OCI-LY3 (cell line): ENCODE data around the gene TUBA8.
"Not testable (repeated sequence)": the region's sequence is repeated elsewhere in the genome, so short reads cannot be mapped to it uniquely, and the experiment has no call there.

Source experiments
- H2AFZ ChIP-seq: fragments of 200-600, 300-600 bp; shearing (Covaris generic); 2 replicates; pipeline ENCODE4 v1.6.0; 2014; ENCODE audit warnings: antibody characterized with exemption, low read depth, low read length
- H3K27ac ChIP-seq: fragments of 200-600, 300-600 bp; sonication (generic); 2 replicates; pipeline ENCODE4 v1.5.1; 2014; ENCODE audit warnings: mild to moderate bottlenecking, low read length, moderate library complexity, mixed read lengths
- H3K27me3 ChIP-seq: fragments of 200-600, 300-600 bp; sonication (generic); 2 replicates; pipeline ENCODE4 v1.6.1; 2014; ENCODE audit warnings: low read depth, low read length, mixed read lengths
- H3K36me3 ChIP-seq: fragments of 200-600, 300-600 bp; sonication (generic); replicated peaks from 2 replicates; pipeline ENCODE3; 2014; ENCODE audit warnings: low read depth, low read length, mixed read lengths
- H3K4me1 ChIP-seq: fragments of 300-600, 200-600 bp; sonication (generic); 2 replicates; pipeline ENCODE4 v1.6.1; 2014; ENCODE audit warnings: low read length, mixed read lengths
- H3K4me2 ChIP-seq: fragments of 200-600, 300-600 bp; sonication (generic); 2 replicates; pipeline ENCODE4 v1.6.1; 2014; ENCODE audit warnings: low read length, mixed read lengths
- H3K4me3 ChIP-seq: fragments of 300-600, 200-600 bp; sonication (generic); 2 replicates; pipeline ENCODE4 v1.5.1; 2014; ENCODE audit warnings: antibody characterized with exemption, mild to moderate bottlenecking, low read length, moderate library complexity
- H3K79me2 ChIP-seq: fragments of 300-600, 200-600 bp; shearing (Covaris generic); 2 replicates; pipeline ENCODE4 v1.6.1; 2014; ENCODE audit warnings: mild to moderate bottlenecking, low read length, mixed read lengths
- H3K9ac ChIP-seq: fragments of 300-600, 200-600 bp; shearing (Covaris generic); 2 replicates; pipeline ENCODE4 v1.6.0; 2014; ENCODE audit warnings: mild to moderate bottlenecking, low read length, moderate library complexity
- H3K9me3 ChIP-seq: fragments of 200-600, 300-600 bp; shearing (Covaris generic); 2 replicates; pipeline ENCODE4 v1.6.1; 2014; ENCODE audit warnings: low read length, mixed read lengths; ENCODE audit not compliant: insufficient read depth
- H4K20me1 ChIP-seq: fragments of 200-600, 300-600 bp; sonication (generic); 2 replicates; pipeline ENCODE4 v1.6.1; 2016; ENCODE audit warnings: low read length, mixed read lengths; ENCODE audit not compliant: insufficient read depth
- CTCF ChIP-seq: fragments of 200-600, 300-600 bp; sonication (generic); IDR thresholded peaks from 2 replicates; pipeline ENCODE4 v1.5.1; 2014; ENCODE audit warnings: antibody characterized with exemption, low read length, low read depth
- EZH2phosphoT487 ChIP-seq: fragments of 200-600 bp; shearing (Covaris generic); IDR thresholded peaks from 2 replicates; pipeline ENCODE4 v1.6.1; 2018; ENCODE audit warnings: antibody characterized with exemption, mixed run types, low read depth

TUBA8 gene

GRCh38 chr22:18101536-18101935, 9.1 kb upstream of the TUBA8 start:
- Histone ChIP-seq H3K4me3 (no peak overlapping the region), H3K9me3 (peaks cover 18% of the 10 kb centered on the region)
- TF ChIP-seq CTCF (no peak), EZH2phosphoT487 (no peak)

GRCh38 chr22:18103527-18104269, 6.9 kb upstream of the TUBA8 start:
- H3K27ac ChIP-seq: peak overlapping the region; percentile 43
- peak overlapping the region; percentile 47 for H3K4me2 ChIP-seq
- no peak overlapping the region; the same call in 1 of the 2 replicates for H3K4me3 ChIP-seq
- H3K27me3 ChIP-seq: no peaks in the 10 kb centered on the region
- peaks cover 29% of the 10 kb centered on the region for H3K9me3 ChIP-seq
- H3K79me2 ChIP-seq: no peaks in the 10 kb centered on the region
- TF ChIP-seq CTCF: no peak
- TF ChIP-seq EZH2phosphoT487: no peak
- H3K9ac ChIP-seq: peak overlapping the region; percentile 5; the same call in 1 of the 2 replicates
- H3K4me1 ChIP-seq: peaks cover 19% of the 10 kb centered on the region
- H2AFZ ChIP-seq: no peak overlapping the region
- H3K36me3 ChIP-seq: peaks cover 37% of the 10 kb centered on the region
- no peaks in the 10 kb centered on the region for H4K20me1 ChIP-seq

More at GRCh38 chr22:18101536-18101935, 9.1 kb upstream of the TUBA8 start:
- no peak overlapping the region for H3K27ac ChIP-seq
- no peaks in the 10 kb centered on the region for H4K20me1 ChIP-seq
- H3K36me3 ChIP-seq: peaks cover 37% of the 10 kb centered on the region
- H3K9ac ChIP-seq: no peak overlapping the region
- no peak overlapping the region for H3K4me2 ChIP-seq
- H2AFZ ChIP-seq: no peak overlapping the region
- H3K4me1 ChIP-seq: peaks cover 25% of the 10 kb centered on the region
- H3K27me3 ChIP-seq: no peaks in the 10 kb centered on the region
- no peaks in the 10 kb centered on the region for H3K79me2 ChIP-seq

DNA sequence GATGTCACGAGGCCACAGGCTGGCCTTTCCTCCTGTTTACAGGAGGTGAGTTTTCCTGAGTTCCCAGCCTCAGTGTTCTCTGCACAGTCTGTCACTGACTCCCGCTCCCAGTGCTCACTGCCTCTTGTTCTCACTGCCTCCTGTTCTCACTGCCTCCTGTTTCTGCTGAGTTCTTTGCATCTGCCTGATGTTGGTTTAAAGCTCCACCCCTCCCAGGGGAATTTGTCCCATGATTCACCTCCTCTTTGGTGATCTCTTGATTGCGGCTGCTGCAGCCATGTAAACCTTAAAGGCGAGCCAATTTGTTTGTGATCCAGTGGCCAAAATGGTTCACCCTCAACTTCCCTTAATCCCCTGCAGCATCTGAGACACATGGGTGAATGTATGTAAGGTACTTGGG, 6.0 kb upstream of the TUBA8 start:
- Histone ChIP-seq H3K4me3 (no peak overlapping the region; the same call in 1 of the 2 replicates), H3K9ac (no peak overlapping the region), H3K9me3 (peaks cover 29% of the 10 kb centered on the region), H4K20me1 (no peaks in the 10 kb centered on the region), H3K27ac (peak overlapping the region; percentile 43), H2AFZ (no peak overlapping the region), H3K4me2 (peak overlapping the region; percentile 47; the same call in 1 of the 2 replicates), H3K27me3 (no peaks in the 10 kb centered on the region), H3K79me2 (no peaks in the 10 kb centered on the region), H3K36me3 (peaks cover 37% of the 10 kb centered on the region), H3K4me1 (peaks cover 19% of the 10 kb centered on the region)
- TF ChIP-seq CTCF (no peak), EZH2phosphoT487 (no peak)

DNA sequence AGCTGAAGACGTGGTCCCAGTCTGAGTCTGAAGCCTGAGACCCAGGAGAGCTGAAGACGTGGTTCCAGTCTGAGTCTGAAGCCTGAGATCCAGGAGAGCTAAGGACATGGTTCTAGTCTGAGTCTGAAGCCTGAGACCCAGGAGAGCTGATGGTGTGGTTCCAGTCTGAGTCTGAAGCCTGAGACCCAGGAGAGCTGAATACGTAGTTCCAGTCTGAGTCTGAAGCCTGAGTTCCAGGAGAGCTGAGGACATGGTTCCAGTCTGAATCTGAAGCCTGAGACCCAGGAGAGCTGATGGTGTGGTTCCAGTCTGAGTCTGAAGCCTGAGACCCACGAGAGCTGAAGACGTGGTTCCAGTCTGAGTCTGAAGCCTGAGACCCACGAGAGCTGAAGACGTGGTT, 4.6 kb upstream of the TUBA8 start:
- H3K9me3 ChIP-seq: peaks cover 29% of the 10 kb centered on the region
- H4K20me1 ChIP-seq, H3K79me2 ChIP-seq, H3K4me3 ChIP-seq, H2AFZ ChIP-seq, H3K4me2 ChIP-seq, H3K27me3 ChIP-seq, H3K9ac ChIP-seq, H3K27ac ChIP-seq: not testable (repeated sequence)
- H3K36me3 ChIP-seq: peaks cover 34% of the 10 kb centered on the region
- H3K4me1 ChIP-seq: peaks cover 19% of the 10 kb centered on the region

DNA sequence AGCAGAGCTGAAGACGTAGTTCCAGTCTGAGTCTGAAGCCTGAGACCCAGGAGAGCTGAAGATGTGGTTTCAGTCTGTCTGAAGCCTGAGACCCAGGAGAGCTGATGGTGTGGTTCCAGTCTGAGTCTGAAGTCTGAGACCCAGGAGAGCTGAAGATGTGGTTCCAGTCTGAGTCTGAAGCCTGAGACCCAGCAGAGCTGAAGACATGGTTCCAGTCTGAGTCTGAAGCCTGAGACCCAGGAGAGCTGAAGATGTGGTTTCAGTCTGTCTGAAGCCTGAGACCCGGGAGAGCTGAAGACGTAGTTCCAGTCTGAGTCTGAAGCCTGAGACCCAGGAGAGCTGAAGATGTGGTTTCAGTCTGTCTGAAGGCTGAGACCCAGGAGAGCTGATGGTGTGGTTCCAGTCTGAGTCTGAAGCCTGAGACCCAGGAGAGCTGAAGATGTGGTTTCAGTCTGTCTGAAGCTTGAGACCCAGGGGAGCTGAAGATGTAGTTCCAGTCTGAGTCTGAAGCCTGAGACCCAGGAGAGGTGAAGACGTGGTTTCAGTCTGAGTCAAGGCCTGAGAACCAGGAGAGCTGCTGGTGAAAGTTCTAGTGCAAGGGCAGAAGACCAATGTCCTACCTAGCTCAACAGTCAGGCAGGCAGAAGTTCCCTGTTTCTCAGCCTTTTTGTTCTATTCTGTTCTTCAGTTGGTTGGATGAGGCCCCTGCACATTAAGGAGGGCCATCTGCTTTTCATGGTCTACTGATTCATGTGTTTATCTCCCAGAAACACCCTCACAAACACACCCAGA, 3.9 kb upstream of the TUBA8 start:
- not testable (repeated sequence) for H3K27me3 ChIP-seq, H3K9ac ChIP-seq, H4K20me1 ChIP-seq, H3K4me3 ChIP-seq, H3K4me2 ChIP-seq, H3K79me2 ChIP-seq, H2AFZ ChIP-seq
- Histone ChIP-seq H3K4me1 (peaks cover 19% of the 10 kb centered on the region), H3K27ac (peak overlapping the region; percentile 59), H3K9me3 (peaks cover 29% of the 10 kb centered on the region), H3K36me3 (peaks cover 34% of the 10 kb centered on the region)
